Subcutaneous abdominal adipose tissue (tissue), 5 donors: ENCODE measurements around the gene C4orf50.

ENCODE experiments used
- H3K27ac ChIP-seq: one replicate; pipeline ENCODE4 v1.7.0; 2013; ENCODE audit warnings: low read depth, mild to moderate bottlenecking, inconsistent platforms, low read length, moderate library complexity
- H3K27me3 ChIP-seq, 5 donors: one replicate each; pipeline ENCODE4 v1.7.0; 2013; ENCODE audit warnings: low read length in 5 of 5, inconsistent platforms in 1 of 5; ENCODE audit not compliant: control insufficient read depth in 5 of 5, insufficient read depth in 4 of 5
- H3K36me3 ChIP-seq, 5 donors: one replicate each; pipeline ENCODE4 v1.7.0; 2013; ENCODE audit warnings: low read length in 5 of 5; ENCODE audit not compliant: control insufficient read depth in 5 of 5, insufficient read depth in 5 of 5
- H3K4me1 ChIP-seq, 5 donors: one replicate each; pipeline ENCODE4 v1.7.0; 2013; ENCODE audit warnings: low read length in 5 of 5, mild to moderate bottlenecking in 3 of 5, moderate library complexity in 1 of 5; ENCODE audit not compliant: control insufficient read depth in 5 of 5, insufficient read depth in 5 of 5
- H3K4me3 ChIP-seq, 5 donors: one replicate each; pipeline ENCODE4 v1.7.0; 2013; ENCODE audit warnings: low read length in 5 of 5, low read depth in 1 of 5
- H3K9ac ChIP-seq, 5 donors: one replicate each; pipeline ENCODE4 v1.7.0; 2013; ENCODE audit warnings: low read length in 5 of 5, mild to moderate bottlenecking in 4 of 5, moderate library complexity in 3 of 5
- H3K9me3 ChIP-seq, 5 donors: one replicate each; pipeline ENCODE4 v1.7.0; 2013; ENCODE audit warnings: low read length in 5 of 5; ENCODE audit not compliant: control insufficient read depth in 5 of 5
- donor health status: healthy.
- donor health status: healthy.
- donor health status: healthy.
- donor health status: healthy.
- donor health status: healthy.

C4orf50 gene

GRCh38 chr4:5940470-5941203, 77.6 kb downstream of the C4orf50 start:
- H3K9ac ChIP-seq, result no peak overlapping the region
- no peak overlapping the region for H3K27ac ChIP-seq
- peaks cover 0 to 4% (median 0%) of the 10 kb centered on the region in 5 donors for H3K9me3 ChIP-seq
- H3K36me3 ChIP-seq, result no peaks in the 10 kb centered on the region
- H3K27me3 ChIP-seq, result peaks cover 8 to 17% (median 13%) of the 10 kb centered on the region in 5 donors
- no peak overlapping the region for H3K4me3 ChIP-seq
- H3K4me1 ChIP-seq, result no peaks in the 10 kb centered on the region

- Histone ChIP-seq H3K4me3 (no peak overlapping the region), H3K4me1 (no peaks in the 10 kb centered on the region), H3K27me3 (peaks cover 16 to 39% (median 26%) of the 10 kb centered on the region in 5 donors)
Measured at GRCh38 chr4:5933996-5934831, 84.0 kb downstream of the C4orf50 start.

GRCh38 chr4:5933116-5933515, 85.1 kb downstream of the C4orf50 start:
- H3K4me1 ChIP-seq, result no peaks in the 10 kb centered on the region
- no peak overlapping the region for H3K27ac ChIP-seq
- H3K36me3 ChIP-seq, result no peaks in the 10 kb centered on the region
- peaks cover 16 to 39% (median 26%) of the 10 kb centered on the region in 5 donors for H3K27me3 ChIP-seq
- H3K9ac ChIP-seq, result no peak overlapping the region
- H3K9me3 ChIP-seq, result no peaks in the 10 kb centered on the region
- H3K4me3 ChIP-seq, result no peak overlapping the region

More at GRCh38 chr4:5933996-5934831, 84.0 kb downstream of the C4orf50 start:
- Histone ChIP-seq H3K9me3 (no peaks in the 10 kb centered on the region), H3K27ac (no peak overlapping the region), H3K9ac (no peak overlapping the region), H3K36me3 (no peaks in the 10 kb centered on the region)

GRCh38 chr4:5932035-5932568, 86.1 kb downstream of the C4orf50 start:
- H3K27me3 ChIP-seq, result peaks cover 16 to 39% (median 27%) of the 10 kb centered on the region in 5 donors
- H3K36me3 ChIP-seq, result no peaks in the 10 kb centered on the region
- no peaks in the 10 kb centered on the region for H3K4me1 ChIP-seq
- H3K9ac ChIP-seq, result no peak overlapping the region
- no peaks in the 10 kb centered on the region for H3K9me3 ChIP-seq
- H3K27ac ChIP-seq, result no peak overlapping the region
- H3K4me3 ChIP-seq, result no peak overlapping the region

- Histone ChIP-seq H3K27me3 (peaks cover 16 to 39% (median 30%) of the 10 kb centered on the region in 5 donors), H3K9ac (no peak overlapping the region), H3K36me3 (no peaks in the 10 kb centered on the region)
Measured at GRCh38 chr4:5931526-5931925, 86.7 kb downstream of the C4orf50 start.

GRCh38 chr4:5930876-5931275, 87.4 kb downstream of the C4orf50 start:
- Histone ChIP-seq H3K4me3 (no peak overlapping the region), H3K9me3 (no peaks in the 10 kb centered on the region), H3K27me3 (peaks cover 16 to 39% (median 33%) of the 10 kb centered on the region in 5 donors), H3K36me3 (no peaks in the 10 kb centered on the region), H3K27ac (no peak overlapping the region), H3K9ac (no peak overlapping the region), H3K4me1 (no peaks in the 10 kb centered on the region)

More at GRCh38 chr4:5931526-5931925, 86.7 kb downstream of the C4orf50 start:
- Histone ChIP-seq H3K9me3 (no peaks in the 10 kb centered on the region), H3K27ac (no peak overlapping the region), H3K4me3 (no peak overlapping the region), H3K4me1 (no peaks in the 10 kb centered on the region)

GRCh38 chr4:5930456-5930855, 87.8 kb downstream of the C4orf50 start:
- Histone ChIP-seq H3K9me3 (no peaks in the 10 kb centered on the region), H3K36me3 (no peaks in the 10 kb centered on the region), H3K4me3 (no peak overlapping the region), H3K9ac (no peak overlapping the region), H3K27ac (no peak overlapping the region), H3K4me1 (no peaks in the 10 kb centered on the region), H3K27me3 (peaks cover 16 to 39% (median 33%) of the 10 kb centered on the region in 5 donors)

GRCh38 chr4:5928844-5929420, 89.3 kb downstream of the C4orf50 start:
- Histone ChIP-seq H3K4me1 (no peaks in the 10 kb centered on the region), H3K4me3 (no peak overlapping the region), H3K27ac (no peak overlapping the region), H3K36me3 (no peaks in the 10 kb centered on the region), H3K9ac (no peak overlapping the region), H3K27me3 (peaks cover 16 to 45% (median 28%) of the 10 kb centered on the region in 5 donors), H3K9me3 (no peaks in the 10 kb centered on the region)

- Histone ChIP-seq H3K9ac (no peak overlapping the region), H3K27me3 (peaks cover 10 to 41% (median 25%) of the 10 kb centered on the region in 5 donors), H3K9me3 (no peaks in the 10 kb centered on the region), H3K36me3 (no peaks in the 10 kb centered on the region), H3K4me1 (no peaks in the 10 kb centered on the region), H3K4me3 (no peak overlapping the region), H3K27ac (no peak overlapping the region)
Measured at GRCh38 chr4:5928274-5928673, 90.0 kb downstream of the C4orf50 start.
